HTR-8/SVneo (cell line): Measurements from ENCODE around the gene CSMD2.
A peak's percentile ranks its signal among the peaks of the same experiment; 100 is the strongest.

ENCODE experiments used
- DNase-seq: peaks from one replicate; pipeline ENCODE4 v3.0.0; 2011; ENCODE audit warnings: low spot score, mixed read lengths; ENCODE audit not compliant: insufficient read length
- FAIRE-seq: peaks from 2 replicates; lab custom pipeline; 2011; peaks lifted over from hg19 to GRCh38; lab: Jason Lieb, UNC

CSMD2 gene

DNA sequence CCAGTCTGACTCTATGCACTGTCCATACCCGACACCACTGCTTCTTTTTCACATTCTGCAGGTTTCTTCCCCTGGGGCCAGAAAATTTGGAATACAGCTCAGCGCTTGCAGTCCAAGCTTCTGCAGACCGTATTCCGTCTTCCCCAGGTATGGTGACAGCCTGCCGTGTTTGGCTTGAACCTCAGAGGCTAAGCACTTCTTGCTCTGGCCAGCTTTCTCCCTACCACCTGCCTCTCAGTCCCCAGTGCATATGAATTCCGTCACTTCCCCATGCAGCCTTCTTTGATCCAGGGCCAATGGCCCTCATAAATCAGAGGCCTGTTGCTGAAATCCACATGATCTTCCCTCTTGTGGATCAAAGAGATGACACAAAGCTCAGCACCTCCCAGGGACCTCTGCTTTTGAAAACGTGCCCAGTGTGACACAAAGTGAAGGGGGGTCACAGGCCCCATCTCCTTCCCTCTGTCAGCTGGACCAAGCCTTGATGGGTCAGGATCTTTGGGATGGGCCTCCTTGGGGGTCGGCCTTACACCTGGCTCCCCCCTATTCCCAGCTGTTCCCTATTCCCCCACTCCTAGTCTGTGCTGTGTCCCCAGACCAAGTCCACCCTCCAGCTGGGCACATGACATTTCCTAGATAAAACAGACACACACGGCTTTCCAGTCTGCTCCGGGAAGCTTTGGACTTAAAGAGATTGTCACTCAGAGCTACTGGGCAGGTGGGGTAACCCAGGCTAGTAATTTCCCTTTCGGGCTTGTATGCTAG is 234.5 kb downstream of the CSMD2 start:
- DNase-seq (no peak), FAIRE-seq (no peak)

DNA sequence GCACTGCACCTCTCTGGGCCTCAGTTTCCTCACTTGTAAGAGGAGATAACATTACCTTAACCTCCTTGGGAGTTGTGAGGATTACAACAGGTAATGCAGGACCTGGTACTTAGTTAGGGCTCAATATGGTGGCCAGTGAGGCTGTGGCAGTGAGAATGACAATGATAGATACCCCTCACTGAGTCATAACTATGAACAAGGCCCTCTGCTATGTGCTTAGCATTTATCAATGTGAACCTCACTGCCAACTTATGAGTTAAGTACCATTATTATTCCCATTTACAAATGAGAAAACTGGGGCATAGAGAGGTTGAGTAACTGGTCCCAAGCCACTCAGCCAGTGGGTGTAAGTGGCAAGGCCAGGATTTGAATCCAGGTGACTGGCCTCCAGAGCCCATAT is 236.8 kb downstream of the CSMD2 start:
- DNase-seq (no peak), FAIRE-seq (no peak)

DNA sequence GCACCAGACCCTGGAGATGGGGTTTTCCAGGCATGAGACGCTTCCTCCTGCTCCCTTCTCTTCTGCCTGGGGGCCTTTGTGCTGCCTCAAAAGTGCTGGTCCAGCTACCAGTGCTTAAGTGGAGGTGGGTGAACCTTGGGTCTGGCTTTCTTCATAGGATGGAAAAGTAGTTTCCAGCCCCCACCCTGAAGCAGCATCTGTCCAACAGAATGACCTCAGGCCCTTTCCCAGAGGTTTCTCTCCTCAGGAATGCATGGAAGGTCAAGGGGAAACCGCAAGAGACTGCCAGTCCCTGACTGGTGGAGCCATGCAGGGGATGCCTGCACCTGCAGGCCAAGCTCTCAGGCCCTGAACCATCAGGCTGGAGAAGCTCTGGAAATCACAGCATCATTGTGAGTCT is 237.3 kb downstream of the CSMD2 start:
- FAIRE-seq (no peak), DNase-seq (no peak)

DNA sequence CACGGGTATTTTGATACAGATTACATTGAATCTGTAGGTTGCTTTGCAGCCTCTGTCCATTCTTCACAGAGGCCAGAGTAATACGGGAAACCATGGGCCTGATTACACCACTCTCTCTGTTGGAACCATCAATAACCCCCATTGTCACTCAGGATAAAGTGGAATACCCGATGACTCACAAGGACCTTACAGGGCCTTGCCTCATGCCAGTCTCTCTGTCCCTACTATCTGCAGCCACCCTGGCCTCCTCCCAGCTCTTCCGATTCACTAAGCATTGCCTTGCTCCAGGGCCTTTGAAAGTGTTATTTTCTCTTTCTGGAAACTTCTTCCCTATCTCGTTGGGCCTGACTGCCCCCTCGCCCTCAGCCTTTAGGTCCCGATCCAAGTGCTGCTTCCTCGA is 239.4 kb downstream of the CSMD2 start:
- no peak for FAIRE-seq
- DNase-seq: no peak

DNA sequence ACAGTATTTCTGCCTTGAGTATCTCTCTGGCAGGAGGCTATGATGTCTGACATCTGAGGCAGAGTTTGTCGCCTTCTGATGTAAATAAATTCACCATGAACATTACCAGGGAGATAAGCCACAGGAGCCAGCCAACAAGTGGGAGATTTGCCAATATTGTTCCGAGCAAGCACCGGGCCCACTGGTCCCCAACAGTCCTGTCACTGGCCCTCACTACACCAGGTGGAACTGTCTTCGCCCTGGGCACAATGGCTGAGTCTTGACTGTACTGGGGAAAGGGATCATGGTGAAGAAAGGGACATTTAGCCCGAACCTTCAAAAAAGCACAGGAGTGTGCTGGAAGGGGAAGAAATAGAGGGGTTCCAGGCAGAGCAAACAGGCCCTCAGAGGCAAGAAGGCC is 243.7 kb downstream of the CSMD2 start:
- no peak for DNase-seq
- no peak for FAIRE-seq

DNA sequence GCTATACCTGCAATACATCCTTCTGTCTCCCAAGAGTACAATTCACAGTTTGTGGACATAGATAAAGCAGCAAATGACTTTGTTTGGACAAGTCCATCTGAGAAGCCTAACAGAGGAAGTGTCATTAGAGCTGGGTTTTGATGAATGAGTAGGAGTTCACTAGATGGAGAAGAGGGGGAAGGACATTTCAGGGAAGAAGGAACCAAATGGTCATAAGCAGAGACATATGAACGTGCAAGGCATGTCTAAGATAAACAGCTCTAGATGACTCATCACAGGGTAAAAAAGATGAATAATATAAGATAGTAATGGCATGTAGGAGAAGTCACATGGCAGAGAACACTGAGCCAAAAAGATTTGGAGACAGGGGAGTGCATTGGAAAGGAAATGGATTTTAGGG is 246.7 kb downstream of the CSMD2 start:
- no peak for FAIRE-seq

DNA sequence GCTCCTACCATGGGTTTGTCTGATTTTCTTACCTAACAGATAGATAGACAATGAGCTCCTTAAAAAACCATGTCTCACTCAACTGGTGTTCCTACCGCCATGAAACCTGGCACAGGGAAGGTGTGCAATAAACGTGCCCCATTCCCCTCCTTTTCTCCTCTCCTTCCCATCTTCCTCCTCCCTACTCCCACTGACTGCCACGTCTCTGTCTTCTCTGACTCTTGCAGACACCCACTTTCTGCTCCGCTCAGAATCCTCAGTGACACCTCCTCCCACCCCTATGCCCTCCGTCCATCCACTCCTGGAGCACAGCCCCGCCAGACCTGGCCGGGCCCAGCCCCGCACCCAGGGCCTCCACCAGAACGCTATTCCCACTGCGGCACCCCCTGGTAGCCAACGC is 248.2 kb downstream of the CSMD2 start:
- FAIRE-seq: no peak
- DNase-seq: no peak

More for the DNA sequence above, 246.7 kb downstream of the CSMD2 start:
- DNase-seq: peak; percentile 26

DNA sequence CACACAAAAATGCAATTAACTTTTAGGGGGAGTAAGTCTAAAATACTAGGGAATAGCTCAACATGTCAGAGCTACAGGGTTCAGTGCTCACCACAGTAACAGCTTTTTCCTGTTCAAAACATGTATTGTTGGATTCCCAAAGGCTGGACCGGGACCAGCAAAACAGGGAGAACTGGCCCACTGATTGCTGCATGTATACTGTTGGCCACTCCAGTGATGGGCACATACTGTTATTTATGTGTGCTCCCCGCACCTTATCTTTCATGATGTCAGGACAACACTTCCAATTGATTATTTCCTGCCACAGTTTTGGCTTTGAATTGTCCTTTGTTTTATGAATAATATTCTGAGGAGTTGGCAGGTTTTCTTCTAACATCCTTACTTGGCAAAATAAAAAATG is 250.5 kb downstream of the CSMD2 start:
- DNase-seq (no peak), FAIRE-seq (no peak)

DNA sequence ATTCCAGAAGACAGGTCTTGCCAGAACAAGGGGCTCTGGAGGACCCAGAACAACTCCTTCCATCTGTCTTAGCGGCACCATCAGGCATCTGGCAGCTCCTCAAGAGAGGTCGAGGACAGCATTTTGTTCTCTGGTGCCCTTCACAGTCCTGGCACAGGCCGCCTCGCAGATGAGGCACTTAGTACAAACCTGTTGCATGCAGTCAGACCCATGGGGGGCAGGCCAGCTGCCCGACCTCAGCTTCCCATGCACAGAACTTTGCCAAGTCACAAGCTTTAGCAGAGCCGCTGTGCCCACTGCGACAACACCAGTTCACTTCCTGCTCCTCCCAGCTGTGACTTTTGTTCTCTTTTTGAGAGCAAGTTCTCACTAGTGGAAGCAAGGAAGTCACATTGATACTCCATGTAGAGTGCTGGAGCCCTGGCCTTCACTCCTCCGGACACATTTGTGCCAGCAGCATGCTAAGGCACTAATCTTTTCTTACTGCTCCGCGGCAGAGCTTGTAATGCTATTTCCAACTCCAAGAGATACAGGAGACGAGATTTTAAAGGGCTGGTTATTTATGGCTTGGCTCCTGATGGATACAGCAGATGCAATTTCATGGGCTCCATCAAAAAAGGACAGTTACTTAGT is 256.6 kb downstream of the CSMD2 start:
- FAIRE-seq (no peak), DNase-seq (no peak)

DNA sequence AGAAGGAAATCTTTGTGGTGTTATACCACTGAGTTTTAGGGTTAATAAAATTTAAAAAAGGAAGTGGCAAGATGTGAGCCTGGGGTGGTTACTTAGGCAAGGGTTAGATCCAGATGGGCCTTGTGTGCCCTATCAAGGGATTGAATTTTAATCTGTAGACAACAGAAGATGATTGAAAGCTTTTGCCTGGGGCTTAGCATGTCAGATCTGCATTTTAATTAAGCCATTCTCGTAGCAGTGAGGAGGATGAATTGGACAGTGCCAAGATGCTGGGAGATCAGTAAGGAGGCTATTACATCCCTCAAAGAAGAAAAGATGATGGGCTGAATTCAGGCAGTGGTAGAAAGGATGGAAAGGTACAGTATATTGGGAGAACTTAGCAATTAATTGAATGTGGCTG is 258.9 kb downstream of the CSMD2 start:
- DNase-seq (no peak), FAIRE-seq (no peak)

DNA sequence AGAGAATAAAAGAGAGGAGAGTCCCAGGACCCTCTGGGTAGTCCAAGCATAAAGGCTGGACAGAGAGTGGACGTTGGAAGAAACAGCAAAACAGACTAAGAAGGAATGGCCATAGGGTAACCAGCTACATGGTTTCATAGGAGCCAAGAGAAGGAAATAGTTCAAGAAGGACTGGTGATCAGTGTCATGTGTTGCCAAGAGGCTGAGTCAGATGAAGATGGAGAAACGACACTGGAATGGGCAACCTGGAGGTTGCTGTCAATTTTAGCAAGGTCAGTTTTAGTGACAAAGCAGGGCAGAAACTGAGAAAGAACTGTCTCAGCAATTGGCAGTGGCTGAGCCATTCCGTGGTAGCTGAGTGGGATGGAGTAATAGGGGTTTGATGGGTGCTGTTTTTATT is 259.8 kb downstream of the CSMD2 start:
- DNase-seq (no peak), FAIRE-seq (no peak)

DNA sequence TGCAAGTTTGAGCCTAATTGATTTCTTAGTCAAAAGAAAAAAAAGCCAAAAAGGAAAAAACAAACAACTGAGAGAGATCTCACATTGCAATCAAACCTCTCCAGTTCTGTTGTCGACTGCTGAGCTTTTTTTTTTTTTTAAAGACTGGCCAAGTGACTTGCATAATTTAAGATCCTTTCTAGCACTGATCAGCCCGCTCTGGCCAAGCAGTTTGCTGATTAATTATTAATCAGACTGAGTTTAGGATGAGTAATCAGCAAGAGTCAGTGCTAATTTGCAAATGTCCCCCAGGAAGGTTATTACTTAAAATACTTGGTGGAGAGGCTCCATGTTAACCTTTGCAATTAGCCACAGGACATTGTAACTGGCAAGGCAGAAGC is 261.8 kb downstream of the CSMD2 start:
- DNase-seq: no peak
- FAIRE-seq: no peak

DNA sequence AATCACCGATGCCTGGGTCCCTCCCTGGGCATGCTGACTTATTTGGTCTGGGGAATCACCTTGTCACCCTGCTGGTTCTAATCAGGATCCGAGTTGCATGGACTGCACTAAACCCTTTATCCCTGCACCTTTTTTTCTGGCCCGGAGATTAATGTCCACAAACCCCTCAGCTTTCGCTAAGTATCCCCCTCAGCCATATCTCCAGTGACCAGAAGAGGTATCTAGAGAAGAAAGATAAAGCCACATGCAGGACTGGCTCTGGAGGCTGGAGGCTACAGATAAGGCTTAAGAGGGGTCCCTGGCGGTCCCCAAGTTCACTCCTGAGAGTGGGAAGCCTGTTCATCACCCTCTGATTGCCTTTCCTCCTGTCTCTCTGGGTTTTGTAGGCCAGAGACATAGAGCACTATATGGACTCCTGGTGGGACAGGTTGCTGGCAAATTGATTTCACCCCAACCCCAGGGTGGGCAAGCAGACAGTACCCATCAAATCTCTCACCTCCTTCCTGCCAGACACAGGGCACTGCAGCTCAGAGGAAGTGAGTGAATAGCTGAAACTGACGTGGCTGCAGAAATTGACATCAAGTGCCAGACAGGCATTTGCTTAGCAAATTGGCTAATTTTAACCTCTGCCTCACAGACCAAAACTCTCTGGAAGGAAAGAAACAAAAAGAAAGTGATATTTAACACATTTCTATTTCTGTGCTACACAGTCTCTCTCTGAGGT is 262.4 kb downstream of the CSMD2 start:
- DNase-seq (no peak), FAIRE-seq (no peak)

DNA sequence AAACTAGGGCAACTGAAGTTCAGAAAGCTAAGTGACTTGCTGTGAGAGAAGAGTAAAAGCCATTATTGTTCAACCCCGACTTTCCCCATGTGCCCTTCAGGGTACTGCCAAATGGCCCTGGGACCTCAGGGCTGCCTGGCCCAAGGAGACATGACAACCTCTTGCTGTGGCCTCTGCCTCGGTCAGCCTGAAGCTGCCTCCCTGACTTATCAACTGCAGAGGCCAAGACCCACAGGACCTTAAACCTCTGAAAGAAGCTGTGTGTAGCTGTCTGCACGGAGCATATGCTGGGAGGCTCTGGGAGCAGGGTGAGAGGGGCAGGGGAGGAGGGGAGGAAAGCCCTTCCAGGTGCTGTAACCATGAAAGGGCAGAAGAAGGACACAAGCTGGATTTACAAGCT is 265.3 kb downstream of the CSMD2 start:
- FAIRE-seq: no peak
- no peak for DNase-seq

DNA sequence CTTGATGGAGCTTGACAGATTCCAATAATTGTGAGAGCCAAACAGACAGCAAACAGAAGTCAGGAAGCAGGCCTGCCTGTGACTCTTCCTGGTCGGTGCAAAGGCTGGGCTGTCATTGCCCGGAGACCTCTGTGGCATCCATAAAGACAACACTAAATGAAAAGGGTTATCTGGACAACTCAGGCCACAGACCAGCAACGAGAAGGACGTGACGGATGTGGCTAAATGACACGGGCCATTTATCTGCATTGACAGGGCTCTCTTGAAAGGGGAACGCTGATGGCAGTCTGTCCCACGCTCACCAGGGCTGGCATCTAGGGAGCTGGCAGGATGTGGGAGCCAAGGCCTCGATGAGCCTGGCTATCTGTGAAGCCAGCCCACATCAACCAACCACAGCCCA is 266.1 kb downstream of the CSMD2 start:
- no peak for FAIRE-seq
- DNase-seq: no peak

DNA sequence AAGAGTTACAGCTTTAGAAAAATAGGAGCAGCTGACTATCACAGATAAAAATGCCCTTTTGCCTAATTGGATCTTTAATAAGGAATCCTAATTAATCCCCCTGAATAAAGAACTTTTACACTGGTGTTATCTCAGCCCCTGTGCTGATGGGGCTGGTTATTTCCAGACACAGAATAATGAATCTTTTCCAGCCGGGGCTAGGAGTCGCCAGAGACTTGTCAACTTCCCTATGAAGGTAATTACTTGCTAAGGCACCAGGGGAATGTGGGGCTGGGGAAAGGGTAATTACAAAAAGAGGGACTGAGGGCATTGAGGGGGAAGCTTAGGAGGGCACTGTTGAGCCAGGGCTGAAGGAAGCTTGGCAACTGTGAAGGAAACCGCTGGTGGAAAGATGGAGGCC is 266.6 kb downstream of the CSMD2 start:
- FAIRE-seq (no peak), DNase-seq (no peak)

DNA sequence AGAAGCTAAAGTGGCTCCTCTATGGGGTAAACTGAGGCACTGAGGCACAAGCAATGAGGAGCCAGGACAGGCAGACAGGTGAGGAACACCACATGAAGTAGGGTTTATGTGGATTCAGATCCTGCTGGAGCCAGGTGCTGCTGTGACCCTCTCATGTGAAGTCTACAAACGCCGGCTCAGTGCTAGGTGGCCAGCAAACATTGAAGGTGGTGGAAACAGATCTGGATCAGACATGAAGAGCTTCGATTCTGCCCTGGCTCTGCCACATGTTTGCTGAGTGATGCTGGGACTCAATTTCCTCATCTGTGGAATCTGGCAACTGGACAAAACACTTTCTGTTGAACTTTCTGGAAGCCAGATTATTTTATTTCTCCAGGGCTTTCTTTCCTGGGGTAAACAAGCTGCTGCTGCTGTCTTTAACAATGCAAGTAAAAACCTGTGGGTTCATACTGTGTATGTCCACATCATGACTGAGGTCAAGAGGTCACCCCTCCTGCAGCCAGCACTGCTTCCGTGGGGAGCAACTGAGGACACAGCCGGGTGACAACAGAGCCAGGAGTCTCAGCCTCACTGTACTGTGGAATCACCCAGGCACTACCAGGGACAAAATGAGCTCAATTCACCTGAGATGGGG is 267.8 kb downstream of the CSMD2 start:
- FAIRE-seq: no peak
- DNase-seq: no peak

DNA sequence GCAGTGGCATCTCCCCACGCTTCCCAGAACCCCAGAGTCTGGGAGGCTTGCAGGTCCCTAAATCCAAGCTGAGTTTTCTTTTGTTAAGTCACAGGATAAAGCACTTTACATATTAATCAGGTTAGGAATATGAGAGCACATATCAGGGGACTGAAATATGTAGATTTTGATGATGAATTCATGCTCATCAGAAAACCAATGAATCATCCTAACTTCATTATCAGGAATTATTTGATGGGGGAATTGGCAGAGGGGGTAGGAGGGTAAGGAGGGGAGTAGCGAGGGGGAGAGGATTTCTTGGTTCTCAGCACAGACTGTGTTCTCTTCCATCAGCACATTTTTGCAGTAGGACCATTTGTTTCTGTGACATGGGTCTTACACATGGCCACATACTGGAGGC is 269.1 kb downstream of the CSMD2 start:
- FAIRE-seq (no peak), DNase-seq (no peak)

DNA sequence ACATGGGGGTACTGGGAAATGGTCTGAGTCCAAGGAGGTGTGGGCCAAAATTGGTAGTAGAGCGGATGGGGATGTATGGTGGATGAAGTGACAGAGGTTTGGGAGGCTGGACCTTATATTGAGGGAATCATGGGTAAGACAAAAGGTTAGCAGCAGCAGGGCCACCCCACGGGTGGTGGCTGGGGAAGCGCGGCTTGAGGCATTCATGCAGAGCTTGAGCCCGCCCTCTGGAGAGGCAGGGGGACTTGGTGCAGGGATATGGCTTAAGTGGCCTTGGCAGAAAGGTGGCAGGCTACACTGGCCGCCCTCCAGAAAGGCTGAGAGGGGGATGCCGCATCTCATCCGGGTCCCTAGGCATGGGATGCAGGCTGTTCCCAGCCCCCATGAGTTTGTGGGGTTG is 269.6 kb downstream of the CSMD2 start:
- no peak for FAIRE-seq
- DNase-seq: no peak

DNA sequence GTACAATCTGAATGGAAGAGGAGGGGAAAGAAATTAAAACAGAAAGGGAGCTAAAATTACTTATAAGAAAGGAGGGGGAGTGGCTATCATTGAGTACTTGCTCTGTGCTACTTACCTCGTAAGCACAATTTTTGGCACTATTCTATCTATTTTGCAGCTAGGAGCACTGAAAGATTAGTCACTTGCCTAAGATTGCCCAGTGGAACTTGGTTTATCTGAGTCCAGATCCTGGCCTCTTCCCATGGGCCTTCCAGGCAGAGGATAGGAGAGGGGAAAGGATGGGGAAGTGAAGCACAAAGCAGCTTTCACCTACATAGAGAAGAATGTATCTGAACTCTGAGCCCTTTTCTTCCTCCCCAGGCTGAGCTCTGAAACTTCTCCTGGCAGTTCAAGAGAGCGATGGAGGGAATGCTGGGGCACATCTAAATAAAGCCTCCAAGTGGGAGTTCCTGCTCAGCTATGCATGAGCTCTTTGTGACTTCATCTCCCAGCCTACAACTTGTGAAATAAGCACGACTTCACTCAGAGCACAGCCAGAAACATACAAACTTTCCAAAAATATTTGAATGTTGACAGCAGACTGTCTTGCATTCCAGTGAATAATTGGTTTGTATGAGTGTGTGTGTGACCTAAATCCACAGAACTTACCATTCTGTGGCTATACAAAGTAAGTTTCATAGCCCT is 271.7 kb downstream of the CSMD2 start:
- DNase-seq (no peak), FAIRE-seq (no peak)

DNA sequence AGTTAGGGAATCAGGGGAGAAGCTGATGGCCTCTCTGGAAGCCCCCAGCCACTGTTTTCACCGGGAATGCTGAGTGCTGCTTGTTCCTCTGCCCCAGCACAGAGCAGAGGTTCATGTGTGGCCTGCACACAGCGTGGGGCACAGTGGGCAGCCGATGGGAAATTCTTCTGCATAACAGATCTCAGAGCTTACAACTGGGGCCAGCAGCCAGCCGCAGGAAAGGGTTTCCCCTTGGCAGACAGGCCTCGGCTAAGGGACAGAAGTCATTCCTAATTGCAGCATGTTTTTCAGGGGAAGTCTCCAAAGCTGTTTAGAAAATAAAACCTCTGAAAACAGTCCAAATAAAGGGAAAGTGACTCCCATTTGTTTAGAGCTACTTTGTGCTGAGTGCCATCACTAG is 278.5 kb downstream of the CSMD2 start:
- no peak for FAIRE-seq
- DNase-seq: no peak
